HL-60 (cell line): ENCODE data around the gene PICK1.

Experiments
- DNase-seq, 2 experiments: peaks; one replicate each; pipeline ENCODE4 v3.0.0-alpha.2; 2010 to 2020; ENCODE audit warnings: low read depth in 1 of 2, low spot score in 1 of 2
- H3K27ac ChIP-seq: fragments of 250-450 bp; sonication (Bioruptor Pico); replicated peaks from 2 replicates; pipeline ENCODE4 v1.5.1; 2020; ENCODE audit warnings: mild to moderate bottlenecking, moderate library complexity
- H3K27me3 ChIP-seq: fragments of 250-450 bp; sonication (Bioruptor Pico); 2 replicates; pipeline ENCODE4 v1.5.1; 2021; ENCODE audit warnings: mild to moderate bottlenecking, moderate library complexity; ENCODE audit not compliant: insufficient read depth, poor library complexity, severe bottlenecking
- H3K4me3 ChIP-seq: replicated peaks from 2 replicates; pipeline ENCODE4 v1.5.1; 2011; ENCODE audit warnings: mild to moderate bottlenecking, control low read depth, low read length; ENCODE audit not compliant: insufficient read depth
- GABPA ChIP-seq: IDR thresholded peaks from 2 replicates; pipeline ENCODE4 v1.6.1; 2012; ENCODE audit warnings: low read depth
- POLR2AphosphoS5 ChIP-seq: IDR thresholded peaks from 2 replicates; pipeline ENCODE4 v1.6.1; 2012; ENCODE audit warnings: low read depth
- SPI1 ChIP-seq: IDR thresholded peaks from 2 replicates; pipeline ENCODE4 v1.6.1; 2012; ENCODE audit warnings: low read depth, mild to moderate bottlenecking, borderline replicate concordance
- TF ChIP-seq, protein P1 (sequence below): IDR thresholded peaks from one replicate; pipeline ENCODE4 v1.5.1; 2011; ENCODE audit warnings: low read length, control low read depth, inconsistent platforms; ENCODE audit not compliant: insufficient read depth
- TF ChIP-seq, protein P2 (sequence below): IDR thresholded peaks from 2 replicates; pipeline ENCODE4 v1.6.1; 2012; ENCODE audit warnings: low read depth; ENCODE audit not compliant: insufficient replicate concordance

Gene PICK1

DNA sequence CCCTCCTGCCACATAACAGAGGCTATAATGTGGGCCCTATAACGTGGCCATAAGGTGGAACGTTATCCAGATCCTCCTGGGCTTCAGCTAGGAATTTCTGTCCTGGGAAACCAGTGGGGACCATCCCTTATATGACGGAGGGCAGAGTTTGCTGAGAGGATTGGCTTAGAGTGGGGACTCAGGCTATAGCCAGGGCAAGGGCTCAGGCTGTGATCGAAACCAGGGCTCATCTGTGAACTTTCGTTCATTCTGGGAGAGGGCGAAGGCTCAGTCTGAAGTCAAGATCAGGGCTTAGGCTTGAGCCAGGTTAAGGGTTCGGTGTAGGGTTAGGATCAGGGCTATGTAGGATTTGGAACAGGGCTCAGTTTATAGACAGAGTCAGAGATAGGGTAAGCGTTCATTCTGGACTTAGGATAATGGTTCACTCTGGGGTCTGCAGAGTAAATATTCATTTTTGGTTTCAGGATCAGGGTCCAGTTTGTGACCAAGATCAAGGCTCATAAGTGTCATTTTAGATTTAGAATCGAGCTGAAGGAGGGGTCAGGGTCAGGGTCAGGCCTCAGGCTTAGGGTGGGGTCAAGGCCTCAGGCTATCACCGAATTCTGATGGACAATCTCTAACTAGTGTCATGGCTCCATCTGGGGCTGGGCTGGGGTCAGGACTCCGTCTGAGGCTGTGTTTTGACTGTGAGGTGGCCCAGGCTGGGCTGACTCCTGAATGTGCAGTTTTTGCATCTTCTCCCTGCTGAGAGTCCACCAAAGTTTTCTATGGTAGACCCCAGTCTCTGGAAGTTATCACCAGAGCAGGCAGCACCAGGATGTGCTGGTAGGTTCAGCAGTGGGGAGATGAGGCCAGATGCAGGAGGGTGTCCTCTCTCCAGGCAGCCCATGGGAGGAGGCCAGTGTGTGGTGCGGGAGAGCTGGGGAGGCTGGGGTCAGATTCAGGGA lies 39.0 kb upstream of the PICK1 start:
- TF ChIP-seq, protein P1, sequence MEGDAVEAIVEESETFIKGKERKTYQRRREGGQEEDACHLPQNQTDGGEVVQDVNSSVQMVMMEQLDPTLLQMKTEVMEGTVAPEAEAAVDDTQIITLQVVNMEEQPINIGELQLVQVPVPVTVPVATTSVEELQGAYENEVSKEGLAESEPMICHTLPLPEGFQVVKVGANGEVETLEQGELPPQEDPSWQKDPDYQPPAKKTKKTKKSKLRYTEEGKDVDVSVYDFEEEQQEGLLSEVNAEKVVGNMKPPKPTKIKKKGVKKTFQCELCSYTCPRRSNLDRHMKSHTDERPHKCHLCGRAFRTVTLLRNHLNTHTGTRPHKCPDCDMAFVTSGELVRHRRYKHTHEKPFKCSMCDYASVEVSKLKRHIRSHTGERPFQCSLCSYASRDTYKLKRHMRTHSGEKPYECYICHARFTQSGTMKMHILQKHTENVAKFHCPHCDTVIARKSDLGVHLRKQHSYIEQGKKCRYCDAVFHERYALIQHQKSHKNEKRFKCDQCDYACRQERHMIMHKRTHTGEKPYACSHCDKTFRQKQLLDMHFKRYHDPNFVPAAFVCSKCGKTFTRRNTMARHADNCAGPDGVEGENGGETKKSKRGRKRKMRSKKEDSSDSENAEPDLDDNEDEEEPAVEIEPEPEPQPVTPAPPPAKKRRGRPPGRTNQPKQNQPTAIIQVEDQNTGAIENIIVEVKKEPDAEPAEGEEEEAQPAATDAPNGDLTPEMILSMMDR = no peak
- TF ChIP-seq, protein P2, sequence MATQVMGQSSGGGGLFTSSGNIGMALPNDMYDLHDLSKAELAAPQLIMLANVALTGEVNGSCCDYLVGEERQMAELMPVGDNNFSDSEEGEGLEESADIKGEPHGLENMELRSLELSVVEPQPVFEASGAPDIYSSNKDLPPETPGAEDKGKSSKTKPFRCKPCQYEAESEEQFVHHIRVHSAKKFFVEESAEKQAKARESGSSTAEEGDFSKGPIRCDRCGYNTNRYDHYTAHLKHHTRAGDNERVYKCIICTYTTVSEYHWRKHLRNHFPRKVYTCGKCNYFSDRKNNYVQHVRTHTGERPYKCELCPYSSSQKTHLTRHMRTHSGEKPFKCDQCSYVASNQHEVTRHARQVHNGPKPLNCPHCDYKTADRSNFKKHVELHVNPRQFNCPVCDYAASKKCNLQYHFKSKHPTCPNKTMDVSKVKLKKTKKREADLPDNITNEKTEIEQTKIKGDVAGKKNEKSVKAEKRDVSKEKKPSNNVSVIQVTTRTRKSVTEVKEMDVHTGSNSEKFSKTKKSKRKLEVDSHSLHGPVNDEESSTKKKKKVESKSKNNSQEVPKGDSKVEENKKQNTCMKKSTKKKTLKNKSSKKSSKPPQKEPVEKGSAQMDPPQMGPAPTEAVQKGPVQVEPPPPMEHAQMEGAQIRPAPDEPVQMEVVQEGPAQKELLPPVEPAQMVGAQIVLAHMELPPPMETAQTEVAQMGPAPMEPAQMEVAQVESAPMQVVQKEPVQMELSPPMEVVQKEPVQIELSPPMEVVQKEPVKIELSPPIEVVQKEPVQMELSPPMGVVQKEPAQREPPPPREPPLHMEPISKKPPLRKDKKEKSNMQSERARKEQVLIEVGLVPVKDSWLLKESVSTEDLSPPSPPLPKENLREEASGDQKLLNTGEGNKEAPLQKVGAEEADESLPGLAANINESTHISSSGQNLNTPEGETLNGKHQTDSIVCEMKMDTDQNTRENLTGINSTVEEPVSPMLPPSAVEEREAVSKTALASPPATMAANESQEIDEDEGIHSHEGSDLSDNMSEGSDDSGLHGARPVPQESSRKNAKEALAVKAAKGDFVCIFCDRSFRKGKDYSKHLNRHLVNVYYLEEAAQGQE = no peak
- no peak for TF ChIP-seq GABPA
- no peak for TF ChIP-seq SPI1
- no peak for TF ChIP-seq POLR2AphosphoS5
- H3K27ac ChIP-seq = no peak overlapping the region
- DNase-seq = no peak
- no peak overlapping the region for H3K4me3 ChIP-seq
- H3K27me3 ChIP-seq = no peaks in the 10 kb centered on the region

DNA sequence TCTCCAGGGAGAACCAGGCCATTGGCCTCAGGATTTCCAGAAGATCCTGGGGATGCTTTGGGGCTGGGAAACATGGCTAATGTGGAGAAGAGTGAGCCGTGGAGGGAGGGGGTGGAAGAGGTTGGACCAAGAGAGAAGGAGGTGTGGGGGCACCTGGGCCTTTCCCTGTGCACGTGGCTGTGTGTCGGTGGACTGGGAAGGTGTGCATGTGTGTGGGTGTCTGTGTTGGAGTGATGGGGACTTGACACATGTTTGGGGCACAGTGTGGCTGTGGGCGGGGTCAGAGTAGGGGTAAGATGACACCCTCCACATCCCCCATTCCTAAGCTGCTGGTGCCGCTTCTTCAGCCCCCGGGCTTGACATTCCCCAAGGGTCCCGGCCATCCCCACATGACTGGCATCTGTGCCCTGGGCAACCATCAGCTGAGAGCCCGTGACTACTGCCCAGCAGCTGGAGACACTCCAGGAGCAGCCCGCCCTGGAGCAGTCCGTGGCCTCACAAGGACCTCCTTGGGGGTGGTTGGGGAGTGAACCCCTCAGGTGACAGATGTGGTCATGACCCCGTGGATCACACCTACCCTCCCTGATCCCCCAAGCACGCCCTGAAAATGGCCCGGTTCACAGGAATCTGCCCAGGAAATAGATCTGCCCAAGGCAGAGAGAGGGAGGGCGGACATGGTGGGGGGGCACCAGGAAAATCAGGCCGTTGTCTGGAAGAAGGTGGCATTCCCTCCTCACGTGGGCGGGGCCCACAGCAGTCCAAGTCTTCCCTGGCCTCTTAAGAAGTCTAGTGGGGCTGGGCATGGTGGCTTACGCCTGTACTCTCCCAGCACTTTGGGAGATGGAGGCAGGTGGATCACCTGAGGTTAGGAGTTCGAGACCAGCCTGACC lies 38.0 kb upstream of the PICK1 start:
- Histone ChIP-seq H3K27me3 (no peaks in the 10 kb centered on the region), H3K4me3 (no peak overlapping the region), H3K27ac (no peak overlapping the region)
- TF ChIP-seq GABPA = no peak
- TF ChIP-seq, protein P2 = no peak
- TF ChIP-seq, protein P1 = no peak
- no peak for TF ChIP-seq SPI1
- no peak for TF ChIP-seq POLR2AphosphoS5
- DNase-seq = no peak

DNA sequence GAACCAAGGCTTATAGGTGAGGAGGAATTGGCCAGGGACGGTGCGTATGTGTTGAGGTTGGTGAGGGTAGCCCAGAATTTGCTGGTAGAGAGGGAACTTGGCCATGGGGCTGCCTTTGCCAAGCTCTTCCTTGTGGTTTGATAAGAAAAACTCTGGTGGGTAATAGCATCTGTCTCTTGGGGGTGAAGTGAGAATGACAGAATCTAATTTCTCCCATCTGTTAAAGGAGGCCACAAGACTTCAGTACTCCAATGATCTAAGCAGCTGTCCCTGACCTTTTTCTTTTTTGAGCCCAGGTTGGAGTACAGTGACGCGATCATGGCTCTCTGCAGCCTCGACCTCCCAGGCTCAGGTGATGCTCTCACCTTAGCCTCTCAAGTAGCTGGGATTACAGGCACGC lies 36.0 kb upstream of the PICK1 start:
- Histone ChIP-seq H3K27me3 (no peaks in the 10 kb centered on the region), H3K4me3 (no peak overlapping the region), H3K27ac (no peak overlapping the region)
- DNase-seq = no peak
- TF ChIP-seq, protein P2 = no peak
- TF ChIP-seq, protein P1 = no peak
- TF ChIP-seq SPI1 = no peak
- TF ChIP-seq GABPA = no peak
- no peak for TF ChIP-seq POLR2AphosphoS5
